ENCODE results near the gene ZNF276.

ZNF276 gene

GRCh38 chr16:89685916-89686315 is 35.4 kb upstream of the ZNF276 start:
- Histone ChIP-seq H3K4me3 (ENCODE audit: low read length) (peak overlapping the region; percentile 91; the same call in 1 of the 2 replicates), H3K36me3 (replicated peaks; ENCODE audit: low read depth, low read length) (peaks cover 30% of the 10 kb centered on the region), H3K9me3 (ENCODE audit: insufficient read depth, low read length) (peaks cover 6% of the 10 kb centered on the region), H3K27me3 (ENCODE audit: low read depth, low read length) (no peaks in the 10 kb centered on the region), H3K4me2 (ENCODE audit: low read length) (peak overlapping the region; percentile 70; the same call in 1 of the 2 replicates), H3K79me2 (ENCODE audit: low read length) (peaks cover 18% of the 10 kb centered on the region), H3K27ac (ENCODE audit: low read length) (no peak overlapping the region), H2AFZ (ENCODE audit: low read depth, low read length) (no peak overlapping the region), H4K20me1 (ENCODE audit: insufficient read depth, low read length) (no peaks in the 10 kb centered on the region), H3K4me1 (ENCODE audit: low read length) (peaks cover 8% of the 10 kb centered on the region), H3K9ac (ENCODE audit: low read length) (no peak overlapping the region)
- TF ChIP-seq CTCF (IDR thresholded peaks at IDR 0.05; ENCODE audit: low read depth, low read length): no peak
- no peak for TF ChIP-seq EZH2phosphoT487 (IDR thresholded peaks at IDR 0.05; ENCODE audit: low read depth)

- no peaks in the 10 kb centered on the region for H4K20me1 ChIP-seq (ENCODE audit: insufficient read depth, low read length)
- peaks cover 32% of the 10 kb centered on the region for H3K36me3 ChIP-seq (replicated peaks; ENCODE audit: low read depth, low read length)
- TF ChIP-seq EZH2phosphoT487 (IDR thresholded peaks at IDR 0.05; ENCODE audit: low read depth) (no peak), CTCF (IDR thresholded peaks at IDR 0.05; ENCODE audit: low read depth, low read length) (no peak)
- H3K4me2 ChIP-seq (ENCODE audit: low read length): peak within 1 kb of the TSS; percentile 70
- H3K9ac ChIP-seq (ENCODE audit: low read length): peak within 1 kb of the TSS; percentile 89
- H3K4me3 ChIP-seq (ENCODE audit: low read length): peak within 1 kb of the TSS; percentile 91
- H3K27ac ChIP-seq (ENCODE audit: low read length): peak within 1 kb of the TSS; percentile 83
- peaks cover 18% of the 10 kb centered on the region for H3K79me2 ChIP-seq (ENCODE audit: low read length)
- peaks cover 3% of the 10 kb centered on the region for H3K9me3 ChIP-seq (ENCODE audit: insufficient read depth, low read length)
- no peaks in the 10 kb centered on the region for H3K27me3 ChIP-seq (ENCODE audit: low read depth, low read length)
- peaks cover 8% of the 10 kb centered on the region for H3K4me1 ChIP-seq (ENCODE audit: low read length)
- peak within 1 kb of the TSS; percentile 83 for H2AFZ ChIP-seq (ENCODE audit: low read depth, low read length)
These were observed 34.7 kb upstream of the ZNF276 start, which contains the start of gene CDK10 for GRCh38 chr16:89686520-89687091. Gene CDK10, plus strand, starts transcription at chr16:89686689. Its CDS starts 22 bp downstream, at chr16:89686711.

GRCh38 chr16:89687092-89687940 is 34.0 kb upstream of the ZNF276 start:
- H3K4me1 ChIP-seq (ENCODE audit: low read length): peaks cover 8% of the 10 kb centered on the region
- H3K9ac ChIP-seq (ENCODE audit: low read length): peak overlapping the region; percentile 89
- H3K9me3 ChIP-seq (ENCODE audit: insufficient read depth, low read length): peaks cover 3% of the 10 kb centered on the region
- H4K20me1 ChIP-seq (ENCODE audit: insufficient read depth, low read length): no peaks in the 10 kb centered on the region
- peak overlapping the region; percentile 91 for H3K4me3 ChIP-seq (ENCODE audit: low read length)
- peak overlapping the region; percentile 70 for H3K4me2 ChIP-seq (ENCODE audit: low read length)
- peaks cover 34% of the 10 kb centered on the region for H3K36me3 ChIP-seq (replicated peaks; ENCODE audit: low read depth, low read length)
- peak overlapping the region; percentile 83; the same call in 1 of the 2 replicates for H2AFZ ChIP-seq (ENCODE audit: low read depth, low read length)
- H3K79me2 ChIP-seq (ENCODE audit: low read length): peaks cover 18% of the 10 kb centered on the region
- peak overlapping the region; percentile 83 for H3K27ac ChIP-seq (ENCODE audit: low read length)
- TF ChIP-seq CTCF (IDR thresholded peaks at IDR 0.05; ENCODE audit: low read depth, low read length): no peak
- no peak for TF ChIP-seq EZH2phosphoT487 (IDR thresholded peaks at IDR 0.05; ENCODE audit: low read depth)
- H3K27me3 ChIP-seq (ENCODE audit: low read depth, low read length): no peaks in the 10 kb centered on the region

GRCh38 chr16:89688395-89688794 is 32.9 kb upstream of the ZNF276 start:
- Histone ChIP-seq H3K9ac (ENCODE audit: low read length) (no peak overlapping the region), H2AFZ (ENCODE audit: low read depth, low read length) (no peak overlapping the region), H3K79me2 (ENCODE audit: low read length) (peaks cover 18% of the 10 kb centered on the region), H4K20me1 (ENCODE audit: insufficient read depth, low read length) (no peaks in the 10 kb centered on the region), H3K4me1 (ENCODE audit: low read length) (peaks cover 8% of the 10 kb centered on the region), H3K9me3 (ENCODE audit: insufficient read depth, low read length) (peaks cover 3% of the 10 kb centered on the region), H3K36me3 (replicated peaks; ENCODE audit: low read depth, low read length) (peaks cover 33% of the 10 kb centered on the region), H3K4me2 (ENCODE audit: low read length) (no peak overlapping the region), H3K4me3 (ENCODE audit: low read length) (no peak overlapping the region), H3K27me3 (ENCODE audit: low read depth, low read length) (no peaks in the 10 kb centered on the region), H3K27ac (ENCODE audit: low read length) (no peak overlapping the region)
- no peak for TF ChIP-seq CTCF (IDR thresholded peaks at IDR 0.05; ENCODE audit: low read depth, low read length)
- no peak for TF ChIP-seq EZH2phosphoT487 (IDR thresholded peaks at IDR 0.05; ENCODE audit: low read depth)

All from OCI-LY3 (cell line).